OCI-LY3 (cell line): ENCODE measurements around the gene DUXA.

Source experiments
- CTCF ChIP-seq: fragments of 200-600, 300-600 bp; sonication (generic); IDR thresholded peaks from 2 replicates; pipeline ENCODE4 v1.5.1; 2014; ENCODE audit warnings: antibody characterized with exemption, low read length, low read depth
- EZH2phosphoT487 ChIP-seq: fragments of 200-600 bp; shearing (Covaris generic); IDR thresholded peaks from 2 replicates; pipeline ENCODE4 v1.6.1; 2018; ENCODE audit warnings: antibody characterized with exemption, mixed run types, low read depth

GRCh38 chr19:57111329-57111644 lies 56.0 kb downstream of the DUXA start:
- TF ChIP-seq CTCF: no peak
- no peak for TF ChIP-seq EZH2phosphoT487
